Measurements from ENCODE around the gene TUBA4A. TPM values are rescaled to one million over a fixed set of nuclear protein-coding genes. Genes with fewer than 3 reads are reported as not detected.

The TUBA4A gene
- total RNA-seq, 1 donor from 2014 or later: 0.14 TPM

- peak overlapping the region; percentile 12 for H3K27ac Mint-ChIP-seq (ENCODE audit: unreplicated experiment)
- no peaks in the 10 kb centered on the region for H3K36me3 Mint-ChIP-seq (ENCODE audit: low read depth)
- H3K9me3 Mint-ChIP-seq: no peaks in the 10 kb centered on the region
- H3K27me3 Mint-ChIP-seq (ENCODE audit: low read depth): no peaks in the 10 kb centered on the region
- peak overlapping the region; percentile 73 for H3K4me3 Mint-ChIP-seq
- peaks cover 22% of the 10 kb centered on the region for H3K4me1 Mint-ChIP-seq
- TF ChIP-seq, protein P1, sequence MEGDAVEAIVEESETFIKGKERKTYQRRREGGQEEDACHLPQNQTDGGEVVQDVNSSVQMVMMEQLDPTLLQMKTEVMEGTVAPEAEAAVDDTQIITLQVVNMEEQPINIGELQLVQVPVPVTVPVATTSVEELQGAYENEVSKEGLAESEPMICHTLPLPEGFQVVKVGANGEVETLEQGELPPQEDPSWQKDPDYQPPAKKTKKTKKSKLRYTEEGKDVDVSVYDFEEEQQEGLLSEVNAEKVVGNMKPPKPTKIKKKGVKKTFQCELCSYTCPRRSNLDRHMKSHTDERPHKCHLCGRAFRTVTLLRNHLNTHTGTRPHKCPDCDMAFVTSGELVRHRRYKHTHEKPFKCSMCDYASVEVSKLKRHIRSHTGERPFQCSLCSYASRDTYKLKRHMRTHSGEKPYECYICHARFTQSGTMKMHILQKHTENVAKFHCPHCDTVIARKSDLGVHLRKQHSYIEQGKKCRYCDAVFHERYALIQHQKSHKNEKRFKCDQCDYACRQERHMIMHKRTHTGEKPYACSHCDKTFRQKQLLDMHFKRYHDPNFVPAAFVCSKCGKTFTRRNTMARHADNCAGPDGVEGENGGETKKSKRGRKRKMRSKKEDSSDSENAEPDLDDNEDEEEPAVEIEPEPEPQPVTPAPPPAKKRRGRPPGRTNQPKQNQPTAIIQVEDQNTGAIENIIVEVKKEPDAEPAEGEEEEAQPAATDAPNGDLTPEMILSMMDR (conservative IDR thresholded peaks at IDR 0.05): no peak
- DNase-seq (ENCODE audit: low read depth, low spot score): no peak
These were observed 24.8 kb downstream of the TUBA4A start for GRCh38 chr2:219228911-219229304.

DNA sequence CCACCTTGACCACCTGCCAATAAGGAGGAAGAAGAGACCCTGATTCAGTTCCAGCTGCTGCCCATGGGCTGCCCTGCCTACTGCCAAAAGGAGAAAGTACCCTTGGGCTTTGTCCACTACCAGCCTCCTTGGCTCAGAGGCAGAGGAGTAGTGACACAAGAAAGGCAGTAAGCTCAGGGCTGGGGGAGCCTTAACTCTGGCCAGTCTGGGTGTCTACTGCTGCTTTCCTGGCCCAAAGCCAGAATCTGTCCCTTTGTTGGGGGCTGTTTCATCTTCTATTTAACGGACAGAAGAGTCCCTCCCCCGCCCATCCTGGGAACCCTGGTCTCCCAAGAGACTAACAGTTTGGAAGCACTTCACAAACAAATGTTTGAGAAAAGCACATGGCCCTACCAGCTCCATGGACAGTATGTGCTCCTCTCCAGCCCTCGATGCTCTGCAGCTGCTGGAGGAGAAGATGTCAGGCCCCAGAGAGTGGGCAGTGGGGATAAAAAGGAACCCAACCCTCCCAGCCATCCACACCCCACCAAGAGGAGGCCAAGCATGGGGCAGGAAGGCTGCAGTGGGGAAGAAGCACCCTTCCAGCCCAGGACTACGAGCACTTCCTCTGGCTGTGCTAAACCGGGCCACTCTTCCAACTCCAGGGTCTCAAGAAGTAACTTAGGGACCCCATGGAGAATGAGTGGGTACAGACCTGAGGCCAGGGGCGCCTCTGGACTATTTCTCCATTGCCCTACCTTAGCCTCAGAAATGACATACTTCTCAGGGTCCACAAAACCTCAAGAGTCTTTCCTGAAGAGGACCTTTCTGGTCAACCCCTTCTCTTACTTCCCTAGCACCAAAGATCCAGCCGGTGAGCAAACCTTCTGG lies 25.4 kb downstream of the TUBA4A start:
- H3K36me3 Mint-ChIP-seq (ENCODE audit: low read depth): peaks cover 2% of the 10 kb centered on the region
- H3K27ac Mint-ChIP-seq (ENCODE audit: unreplicated experiment): peak overlapping the region; percentile 19
- H3K27me3 Mint-ChIP-seq (ENCODE audit: low read depth): no peaks in the 10 kb centered on the region
- H3K4me1 Mint-ChIP-seq: peaks cover 22% of the 10 kb centered on the region
- DNase-seq (ENCODE audit: low read depth, low spot score): no peak
- TF ChIP-seq, protein P1 (conservative IDR thresholded peaks at IDR 0.05): no peak
- peak overlapping the region; percentile 73 for H3K4me3 Mint-ChIP-seq
- H3K9me3 Mint-ChIP-seq: no peaks in the 10 kb centered on the region

GRCh38 chr2:219225350-219225749 lies 28.4 kb downstream of the TUBA4A start:
- Mint-ChIP-seq H3K9me3 (no peaks in the 10 kb centered on the region), H3K27ac (ENCODE audit: unreplicated experiment) (no peak overlapping the region), H3K27me3 (ENCODE audit: low read depth) (no peaks in the 10 kb centered on the region)

DNA sequence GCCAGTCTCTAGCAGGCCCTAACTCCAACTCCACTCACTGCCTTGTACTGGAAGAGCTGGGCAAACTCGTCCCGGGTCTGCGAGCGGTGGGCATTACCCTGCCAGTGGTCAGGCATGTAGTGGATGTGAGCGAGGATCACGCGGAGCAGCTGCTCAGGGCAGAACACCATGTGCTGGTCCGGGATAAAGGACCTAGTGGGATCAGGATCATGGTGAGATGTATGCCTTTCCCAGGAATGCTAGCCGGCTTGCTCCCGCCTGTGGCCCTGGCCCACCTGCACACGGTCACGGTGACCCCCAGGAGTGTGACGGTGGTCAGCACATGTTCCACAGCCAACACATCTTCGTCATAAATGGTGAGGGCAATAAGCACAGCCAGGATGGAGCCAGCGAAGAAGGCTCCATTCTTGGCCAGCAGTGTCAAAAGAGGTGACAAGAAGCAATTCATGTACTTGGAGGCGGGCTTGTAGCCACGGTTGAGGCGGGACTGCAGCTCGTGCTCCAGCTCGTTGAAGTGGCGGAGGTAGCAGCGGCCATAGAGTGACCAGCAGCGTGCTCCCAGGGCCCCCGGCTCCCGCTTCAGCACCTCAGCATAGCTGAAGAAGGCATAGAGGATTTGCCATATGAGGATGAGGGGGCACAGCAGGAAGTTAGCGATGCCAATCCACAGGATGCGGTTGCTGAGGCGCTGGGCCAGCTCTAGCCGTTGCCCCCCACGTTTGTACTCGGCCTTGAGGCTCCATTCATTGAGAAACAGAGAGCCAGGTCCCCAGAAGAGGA lies 29.7 kb downstream of the TUBA4A start:
- TF ChIP-seq, protein P1 (conservative IDR thresholded peaks at IDR 0.05): no peak
- Mint-ChIP-seq H3K4me3 (peak overlapping the region; percentile 45), H3K27me3 (ENCODE audit: low read depth) (no peaks in the 10 kb centered on the region), H3K4me1 (peaks cover 11% of the 10 kb centered on the region), H3K36me3 (ENCODE audit: low read depth) (peaks cover 2% of the 10 kb centered on the region), H3K27ac (ENCODE audit: unreplicated experiment) (no peak overlapping the region), H3K9me3 (no peaks in the 10 kb centered on the region)
- no peak for DNase-seq (ENCODE audit: low read depth, low spot score)

More at GRCh38 chr2:219225350-219225749, 28.4 kb downstream of the TUBA4A start:
- no peak for DNase-seq (ENCODE audit: low read depth, low spot score)
- H3K36me3 Mint-ChIP-seq (ENCODE audit: low read depth): peaks cover 2% of the 10 kb centered on the region
- peak overlapping the region; percentile 59 for H3K4me3 Mint-ChIP-seq
- TF ChIP-seq, protein P1 (conservative IDR thresholded peaks at IDR 0.05): no peak
- peaks cover 18% of the 10 kb centered on the region for H3K4me1 Mint-ChIP-seq

- Mint-ChIP-seq H3K4me1 (peaks cover 14% of the 10 kb centered on the region), H3K27ac (ENCODE audit: unreplicated experiment) (no peak overlapping the region), H3K27me3 (ENCODE audit: low read depth) (no peaks in the 10 kb centered on the region), H3K4me3 (no peak overlapping the region), H3K36me3 (ENCODE audit: low read depth) (peaks cover 2% of the 10 kb centered on the region), H3K9me3 (no peaks in the 10 kb centered on the region)
- DNase-seq (ENCODE audit: low read depth, low spot score): no peak
- TF ChIP-seq, protein P1 (conservative IDR thresholded peaks at IDR 0.05): no peak
These were observed 31.7 kb downstream of the TUBA4A start for GRCh38 chr2:219221957-219222518.

Measured in neural crest cell (in vitro differentiated cells).